ENCODE results near the gene CEP85L.

DNA sequence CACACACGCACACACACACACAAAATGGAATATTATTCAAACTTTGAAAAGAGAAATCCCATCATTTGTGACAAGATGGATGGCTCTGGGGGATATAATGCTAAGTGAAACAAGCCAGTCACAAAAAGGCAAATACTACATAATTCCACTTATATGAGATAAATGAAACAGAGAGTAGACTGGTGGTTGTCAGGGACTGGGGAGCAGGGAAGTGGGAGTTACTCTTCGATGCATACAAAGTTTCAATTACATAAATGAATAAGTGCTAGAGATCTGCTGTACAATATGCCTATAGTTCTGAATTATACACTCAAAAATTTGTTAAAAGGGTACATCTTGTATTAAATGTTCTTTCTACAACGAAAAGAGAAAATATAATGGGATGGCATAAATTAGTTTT lies 161.4 kb downstream of the CEP85L start:
- TF ChIP-seq POLR2A (IDR thresholded peaks at IDR 0.05; ENCODE audit: low read depth, low read length) (no peak), POLR2AphosphoS5 (IDR thresholded peaks at IDR 0.05; ENCODE audit: low read depth, low read length) (no peak)
